ENCODE results near the gene CELF4. TPM values are rescaled to one million over a fixed set of nuclear protein-coding genes. Genes with fewer than 3 reads are reported as not detected.

CELF4 gene
- total RNA-seq, 4 donors from 2014 or later, result not detected

DNA sequence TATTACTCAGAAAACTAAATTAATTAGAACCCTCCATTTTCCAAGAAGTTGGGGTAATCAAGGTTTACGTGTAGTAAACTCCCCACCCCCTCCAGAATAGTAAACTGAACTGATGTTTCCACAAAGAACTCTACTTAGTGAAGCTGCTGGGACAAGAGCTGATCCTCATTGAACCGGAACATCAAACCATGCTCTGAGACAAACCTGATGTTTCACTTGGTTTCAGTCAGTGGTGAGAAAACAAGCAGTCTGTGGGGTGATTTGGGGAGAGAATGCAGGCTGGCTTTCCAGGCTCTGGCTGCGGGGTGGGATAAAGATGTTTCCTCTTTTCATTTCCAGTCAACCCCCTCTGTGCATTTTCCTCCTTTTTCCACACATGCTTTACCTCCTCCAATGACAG lies 38.2 kb downstream of the CELF4 start:
- peaks cover 0 to 7% (median 0%) of the 10 kb centered on the region in 4 donors for H3K4me1 ChIP-seq
- no peaks in the 10 kb centered on the region for H3K9me3 ChIP-seq
- no peak overlapping the region for H3K4me3 ChIP-seq
- no peak overlapping the region for H3K27ac ChIP-seq
- H3K27me3 ChIP-seq, result peaks cover 0 to 59% of the 10 kb centered on the region in 2 donors
- no peak for DNase-seq (ENCODE audit: low spot score in 2 of 2)
- WGBS, 2 donors, result 65 to 82% methylated on average over 3 of the region's 3 CpGs
- H3K36me3 ChIP-seq, result no peaks in the 10 kb centered on the region
- TF ChIP-seq POLR2A (IDR thresholded peaks at IDR 0.05), result no peak

DNA sequence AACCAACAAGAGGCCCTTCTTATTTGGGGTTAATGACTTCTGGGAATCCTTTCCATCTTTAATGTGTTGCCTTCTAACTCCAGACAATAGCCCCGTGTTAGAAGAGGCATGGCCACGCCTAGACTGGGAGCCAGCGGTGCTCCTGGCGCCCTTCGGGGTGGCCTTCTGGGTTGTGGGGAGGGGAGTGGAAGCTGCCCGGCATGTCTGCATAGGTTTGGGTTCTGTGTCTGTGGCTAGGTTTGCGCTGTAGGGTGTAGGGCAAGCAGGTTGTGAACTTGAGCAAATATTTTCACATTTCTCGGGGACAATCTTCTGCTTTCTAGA lies 40.4 kb downstream of the CELF4 start:
- peaks cover 0 to 7% (median 0%) of the 10 kb centered on the region in 4 donors for H3K4me1 ChIP-seq
- H3K4me3 ChIP-seq, result no peak overlapping the region
- H3K36me3 ChIP-seq, result no peaks in the 10 kb centered on the region
- H3K27ac ChIP-seq, result no peak overlapping the region
- no peak for TF ChIP-seq EP300 (IDR thresholded peaks at IDR 0.05)
- H3K9me3 ChIP-seq, result no peaks in the 10 kb centered on the region
- WGBS, 2 donors, result 41 to 47% methylated on average over 8 of the region's 8 CpGs
- DNase-seq (ENCODE audit: low spot score in 2 of 2), result no peak
- H3K27me3 ChIP-seq, result peaks cover 0 to 47% of the 10 kb centered on the region in 2 donors

DNA sequence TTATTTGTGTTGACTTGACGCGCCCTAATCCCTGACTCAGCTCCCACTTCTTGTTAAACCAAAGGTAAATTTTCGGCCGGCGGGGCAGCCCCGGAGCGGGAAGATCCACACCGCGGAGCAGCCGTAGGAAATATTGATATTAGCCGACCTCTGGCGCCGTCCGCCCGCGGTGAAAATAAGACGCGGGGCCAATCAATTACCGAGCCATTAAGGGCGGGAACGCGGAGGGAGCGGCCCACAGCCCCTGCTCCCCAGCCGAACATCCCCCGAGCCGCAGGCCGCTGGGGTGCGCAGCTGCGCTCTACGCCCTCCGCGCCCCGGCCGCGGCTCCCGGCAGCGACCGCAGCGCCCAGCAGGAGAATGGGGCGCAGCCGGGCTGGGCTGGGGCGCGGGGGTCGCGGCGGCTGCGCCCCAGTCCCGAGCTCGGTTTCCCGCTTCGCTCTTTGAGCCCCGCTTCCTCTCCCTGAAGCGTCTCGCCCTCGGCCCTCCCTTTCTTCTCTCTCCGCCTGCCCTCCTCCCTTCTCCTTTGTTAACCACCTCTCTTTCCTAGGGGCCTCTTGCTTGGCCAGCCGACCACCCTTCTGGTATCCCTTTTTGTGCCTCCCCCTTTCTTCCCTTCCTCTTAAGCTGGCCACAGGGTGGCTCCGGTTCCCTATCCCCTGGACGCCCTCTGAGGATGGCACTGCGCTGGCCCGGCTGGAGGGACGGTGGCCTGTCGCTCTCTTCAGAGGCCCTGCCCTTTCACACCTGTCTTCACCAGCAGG lies 40.9 kb downstream of the CELF4 start:
- no peak overlapping the region for H3K27ac ChIP-seq
- H3K36me3 ChIP-seq, result no peaks in the 10 kb centered on the region
- 7 to 10% methylated on average over 62 of the region's 63 CpGs for WGBS, 2 donors
- DNase-seq (ENCODE audit: low spot score in 2 of 2), result no peak
- H3K27me3 ChIP-seq, result peaks cover 0 to 45% of the 10 kb centered on the region in 2 donors
- H3K9me3 ChIP-seq, result no peaks in the 10 kb centered on the region
- no peak for TF ChIP-seq EP300 (IDR thresholded peaks at IDR 0.05)
- TF ChIP-seq, protein P1, sequence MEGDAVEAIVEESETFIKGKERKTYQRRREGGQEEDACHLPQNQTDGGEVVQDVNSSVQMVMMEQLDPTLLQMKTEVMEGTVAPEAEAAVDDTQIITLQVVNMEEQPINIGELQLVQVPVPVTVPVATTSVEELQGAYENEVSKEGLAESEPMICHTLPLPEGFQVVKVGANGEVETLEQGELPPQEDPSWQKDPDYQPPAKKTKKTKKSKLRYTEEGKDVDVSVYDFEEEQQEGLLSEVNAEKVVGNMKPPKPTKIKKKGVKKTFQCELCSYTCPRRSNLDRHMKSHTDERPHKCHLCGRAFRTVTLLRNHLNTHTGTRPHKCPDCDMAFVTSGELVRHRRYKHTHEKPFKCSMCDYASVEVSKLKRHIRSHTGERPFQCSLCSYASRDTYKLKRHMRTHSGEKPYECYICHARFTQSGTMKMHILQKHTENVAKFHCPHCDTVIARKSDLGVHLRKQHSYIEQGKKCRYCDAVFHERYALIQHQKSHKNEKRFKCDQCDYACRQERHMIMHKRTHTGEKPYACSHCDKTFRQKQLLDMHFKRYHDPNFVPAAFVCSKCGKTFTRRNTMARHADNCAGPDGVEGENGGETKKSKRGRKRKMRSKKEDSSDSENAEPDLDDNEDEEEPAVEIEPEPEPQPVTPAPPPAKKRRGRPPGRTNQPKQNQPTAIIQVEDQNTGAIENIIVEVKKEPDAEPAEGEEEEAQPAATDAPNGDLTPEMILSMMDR (IDR thresholded peaks at IDR 0.05), result no peak
- no peak for TF ChIP-seq POLR2A (IDR thresholded peaks at IDR 0.05)
- peaks cover 0 to 7% (median 0%) of the 10 kb centered on the region in 4 donors for H3K4me1 ChIP-seq
- no peak overlapping the region for H3K4me3 ChIP-seq

DNA sequence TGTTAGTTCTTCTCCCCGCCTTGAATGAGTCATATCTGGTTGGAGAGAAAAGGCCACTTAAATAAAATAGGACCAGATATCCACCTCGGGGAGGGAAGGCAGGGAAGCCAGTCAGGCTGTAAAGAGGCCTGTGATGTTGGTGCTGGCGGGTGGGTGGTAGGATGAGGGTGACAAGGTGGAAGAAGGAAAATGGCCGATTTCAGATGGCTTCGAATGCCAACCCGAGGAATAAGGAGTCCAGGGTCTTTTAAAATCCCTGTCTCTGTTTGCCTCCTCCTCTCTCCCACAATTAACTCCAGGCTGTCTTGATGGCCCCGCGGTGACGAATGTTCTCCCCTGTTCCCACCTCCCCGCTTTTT lies 41.5 kb downstream of the CELF4 start:
- Histone ChIP-seq H3K9me3 (no peaks in the 10 kb centered on the region), H3K36me3 (no peaks in the 10 kb centered on the region), H3K27me3 (peaks cover 0 to 45% of the 10 kb centered on the region in 2 donors), H3K4me3 (no peak overlapping the region), H3K4me1 (peaks cover 0 to 7% (median 0%) of the 10 kb centered on the region in 4 donors), H3K27ac (no peak overlapping the region)
- DNase-seq (ENCODE audit: low spot score in 2 of 2), result no peak
- WGBS, 2 donors, result 42 to 54% methylated on average over 10 of the region's 10 CpGs
- TF ChIP-seq POLR2A (IDR thresholded peaks at IDR 0.05), result no peak

DNA sequence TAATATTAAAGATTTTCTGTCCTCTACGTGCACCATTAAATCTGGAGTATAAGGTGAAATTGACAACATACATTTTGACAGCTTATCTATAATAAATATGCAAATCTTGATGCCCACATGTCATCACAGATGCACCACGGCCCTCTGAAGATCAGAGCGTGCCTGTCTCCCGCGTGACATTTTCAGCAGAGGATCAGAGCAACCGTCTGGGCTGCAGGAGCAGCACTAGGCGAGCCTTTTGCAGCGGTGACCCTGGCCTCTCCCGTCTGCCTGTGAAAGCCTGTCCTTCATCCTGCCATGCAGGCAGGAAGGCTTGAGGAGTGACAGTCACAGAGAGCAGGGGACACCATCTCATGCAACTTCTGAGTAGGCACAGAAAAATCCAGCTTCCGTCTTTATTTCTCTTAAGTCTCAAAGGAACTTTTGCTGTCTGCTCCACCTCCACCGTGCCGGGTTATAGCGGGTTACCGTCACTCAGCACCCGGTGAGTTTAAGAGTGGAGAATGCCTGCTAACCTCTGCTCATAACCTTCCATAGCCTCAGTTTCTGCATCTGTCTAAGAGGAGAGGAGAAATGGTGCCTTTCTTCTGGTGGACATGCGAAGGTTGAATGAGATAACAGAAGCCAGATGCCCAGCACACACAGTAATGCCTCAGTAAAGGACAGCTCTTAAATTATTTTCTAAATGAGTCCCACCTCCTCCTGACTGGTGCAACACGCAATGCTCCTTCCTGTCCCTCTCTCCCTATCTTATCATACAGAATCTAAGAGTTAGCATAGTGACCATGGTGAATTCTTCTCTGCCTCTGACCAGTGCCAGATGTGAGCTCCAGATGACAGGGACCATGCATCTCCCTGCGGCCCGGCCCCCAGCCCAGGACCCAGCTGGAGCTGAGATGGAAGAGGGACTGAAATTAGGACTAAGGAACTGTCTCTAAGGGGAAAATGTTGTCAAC lies 43.8 kb downstream of the CELF4 start:
- no peaks in the 10 kb centered on the region for H3K36me3 ChIP-seq

DNA sequence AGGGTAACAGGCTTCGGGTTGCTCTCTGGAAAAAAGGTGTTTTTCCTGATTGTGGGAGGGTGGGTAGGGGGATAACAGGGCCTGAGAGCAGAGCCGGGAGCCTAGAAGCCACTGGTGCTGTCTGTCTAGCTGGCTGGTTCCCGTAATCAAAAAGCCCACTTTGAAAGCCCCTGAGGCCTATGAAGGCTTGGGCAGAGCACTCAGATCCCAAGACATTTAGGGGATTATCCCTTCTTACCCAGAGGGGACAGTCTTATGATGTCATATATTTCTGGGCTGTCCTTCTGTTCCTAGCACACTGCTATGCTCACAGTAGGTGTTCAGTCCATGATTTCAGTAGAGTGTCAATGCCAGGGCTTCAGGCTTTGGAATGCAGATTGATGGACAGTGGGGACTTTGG lies 45.1 kb downstream of the CELF4 start:
- DNase-seq (ENCODE audit: low spot score in 2 of 2), result no peak
- Histone ChIP-seq H3K27me3 (peaks cover 0 to 29% of the 10 kb centered on the region in 2 donors), H3K27ac (no peak overlapping the region), H3K9me3 (no peaks in the 10 kb centered on the region), H3K4me1 (peaks cover 0 to 7% (median 0%) of the 10 kb centered on the region in 4 donors), H3K4me3 (no peak overlapping the region), H3K36me3 (no peaks in the 10 kb centered on the region)
- 79 to 88% methylated on average over 3 of the region's 3 CpGs for WGBS, 2 donors
- TF ChIP-seq POLR2A (IDR thresholded peaks at IDR 0.05) (no peak), EP300 (IDR thresholded peaks at IDR 0.05) (no peak)
- TF ChIP-seq, protein P1 (IDR thresholded peaks at IDR 0.05), result no peak

More for the DNA sequence above, 43.8 kb downstream of the CELF4 start:
- peaks cover 0 to 7% (median 0%) of the 10 kb centered on the region in 4 donors for H3K4me1 ChIP-seq
- H3K9me3 ChIP-seq, result no peaks in the 10 kb centered on the region
- H3K27ac ChIP-seq, result no peak overlapping the region
- H3K27me3 ChIP-seq, result peaks cover 0 to 36% of the 10 kb centered on the region in 2 donors
- no peak for TF ChIP-seq POLR2A (IDR thresholded peaks at IDR 0.05)
- TF ChIP-seq, protein P1 (IDR thresholded peaks at IDR 0.05), result no peak
- TF ChIP-seq EP300 (IDR thresholded peaks at IDR 0.05), result no peak
- DNase-seq (ENCODE audit: low spot score in 2 of 2), result no peak
- 69 to 71% methylated on average over 19 of the region's 19 CpGs for WGBS, 2 donors
- H3K4me3 ChIP-seq, result no peak overlapping the region
